ENCODE data around the gene GLP1R. TPM values are rescaled to one million over a fixed set of nuclear protein-coding genes. Genes with fewer than 3 reads are reported as not detected.

The GLP1R gene
- total and polyA plus RNA-seq, 2 of the 4 experiments (the other 2 are of a cell fraction) = not detected

- no peak overlapping the region for H2AFZ ChIP-seq (replicated peaks; ENCODE audit: low read length, poor library complexity)
- no peaks in the 10 kb centered on the region for H3K9me1 ChIP-seq (ENCODE audit: insufficient read depth, low read length)
- H2AK9ac ChIP-seq (replicated peaks; ENCODE audit: low read depth, low read length, poor library complexity) = no peak overlapping the region
- H3K36me3 ChIP-seq (ENCODE audit: control insufficient read depth, insufficient read depth, low read length) = no peaks in the 10 kb centered on the region
- DNase-seq (no peak), ATAC-seq (ENCODE audit: low read depth) (no peak)
- H3K9me3 ChIP-seq (ENCODE audit: control insufficient read depth, insufficient read depth, low read length) = no peaks in the 10 kb centered on the region
- no peak overlapping the region for H3K23ac ChIP-seq (ENCODE audit: low read depth, low read length)
- no peak overlapping the region for H3K4me3 ChIP-seq (ENCODE audit: insufficient read depth, low read depth, low read length)
- H3K4me1 ChIP-seq (ENCODE audit: control insufficient read depth, insufficient read depth, low read length) = no peaks in the 10 kb centered on the region
- H3K56ac ChIP-seq (ENCODE audit: extremely low read depth, insufficient read depth, low read length) = no peak overlapping the region
- POLR2A ChIA-PET (ENCODE audit: unreplicated experiment) = no interaction called here
- no TSS peak for BruUV-seq (replicated peaks)
- intact Hi-C loops (cut with micrococcal nuclease) (no loop called here), dilution Hi-C loops (cut with HindIII; ENCODE audit: low sequenced_read_pairs, unreplicated experiment) (no loop called here), in situ Hi-C loops (cut with MboI; ENCODE audit: low sequenced_read_pairs) (no loop called here)
- no peak overlapping the region for H3K4me2 ChIP-seq (ENCODE audit: low read depth, low read length)
- H3K14ac ChIP-seq (replicated peaks; ENCODE audit: low read depth, low read length) = no peak overlapping the region
- no peak overlapping the region for H3K4ac ChIP-seq (ENCODE audit: low read depth, low read length)
- H2AK5ac ChIP-seq (ENCODE audit: low read depth, low read length) = no peak overlapping the region
- no peak overlapping the region for H3K27ac ChIP-seq (ENCODE audit: insufficient read depth, low read length)
- CTCF ChIA-PET = no interaction called here
- no peak overlapping the region for H3K9ac ChIP-seq (ENCODE audit: low read depth, low read length)
- H4K20me1 ChIP-seq (ENCODE audit: insufficient read depth, low read length) = no peaks in the 10 kb centered on the region
- no peak overlapping the region for H2BK120ac ChIP-seq (ENCODE audit: low read depth, low read length)
- 47% methylated on average over 9 of the region's 17 CpGs; no CpG with 5 or more reads in 1 of the 2 experiments for WGBS, 2 experiments (ENCODE audit: extremely low coverage in 2 of 2, insufficient read length in 1 of 2)
- no peak overlapping the region for H4K91ac ChIP-seq (ENCODE audit: insufficient read depth, low read depth, low read length)
- no peak overlapping the region for H2BK20ac ChIP-seq (ENCODE audit: low read depth, low read length)
- H4K5ac ChIP-seq (ENCODE audit: low read depth, low read length) = no peak overlapping the region
- H4K8ac ChIP-seq (ENCODE audit: low read depth in 2 of 2, low read length in 2 of 2) = no peak overlapping the region
- no peaks in the 10 kb centered on the region for H3K79me1 ChIP-seq (ENCODE audit: low read depth in 1 of 2, low read length in 2 of 2)
- peaks cover 12% of the 10 kb centered on the region for H3K27me3 ChIP-seq (ENCODE audit: control insufficient read depth, insufficient read depth, low read length)
- H2BK5ac ChIP-seq (ENCODE audit: low read depth, low read length, poor library complexity, severe bottlenecking) = no peak overlapping the region
- H3K18ac ChIP-seq (ENCODE audit: low read depth, low read length) = no peak overlapping the region
- no peak overlapping the region for H2BK15ac ChIP-seq (ENCODE audit: low read depth, low read length)
- no peak for TF ChIP-seq CEBPB (IDR thresholded peaks at IDR 0.05; ENCODE audit: low read depth, low read length)
- no peak for TF ChIP-seq RAD21 (IDR thresholded peaks at IDR 0.05; ENCODE audit: low read length)
- TF ChIP-seq SMC3 (IDR thresholded peaks at IDR 0.05; ENCODE audit: low read depth, low read length) = no peak
- TF ChIP-seq RCOR1 (IDR thresholded peaks at IDR 0.05; ENCODE audit: insufficient replicate concordance, low read length) = no peak
- TF ChIP-seq RFX5 (IDR thresholded peaks at IDR 0.05; ENCODE audit: low read depth, low read length) = no peak
- no peak for TF ChIP-seq NFE2L2 (IDR thresholded peaks at IDR 0.05; ENCODE audit: low read depth, low read length)
- TF ChIP-seq USF2 (IDR thresholded peaks at IDR 0.05; ENCODE audit: low read depth, low read length) = no peak
- TF ChIP-seq MXI1 (IDR thresholded peaks at IDR 0.05; ENCODE audit: borderline replicate concordance, low read depth, low read length) = no peak
- TF ChIP-seq CHD1 (IDR thresholded peaks at IDR 0.05; ENCODE audit: low read depth, low read length) = no peak
- no peak for TF ChIP-seq POLR2A (IDR thresholded peaks at IDR 0.05; ENCODE audit: low read depth, low read length)
- TF ChIP-seq ELK1 (IDR thresholded peaks at IDR 0.05; ENCODE audit: borderline replicate concordance, low read depth, low read length) = no peak
- no peak for TF ChIP-seq CTCF (conservative IDR thresholded peaks at IDR 0.05; ENCODE audit: low read depth, low read length)
- no peak for TF ChIP-seq BHLHE40 (IDR thresholded peaks at IDR 0.05; ENCODE audit: low read depth, low read length)
- no peak for TF ChIP-seq MAFK (IDR thresholded peaks at IDR 0.05; ENCODE audit: low read depth, low read length)
- TF ChIP-seq MAZ (IDR thresholded peaks at IDR 0.05; ENCODE audit: borderline replicate concordance, low read depth, low read length) = no peak
Measured at GRCh38 chr6:39057251-39058155, 8.9 kb downstream of the GLP1R start.
